HG03025 (cell line): ENCODE results near the gene CCNJL.
"Not testable (repeated sequence)": the region's sequence is repeated elsewhere in the genome, so short reads cannot be mapped to it uniquely, and the experiment has no call there.

Experiments
- ATAC-seq: cut with Tn5 transposase; IDR thresholded peaks from one replicate; pipeline ENCODE4 v1.9.1; 2021; ENCODE audit warnings: mild to moderate bottlenecking, moderate library complexity; ENCODE audit not compliant: unreplicated experiment, low FRiP score

The CCNJL gene

DNA sequence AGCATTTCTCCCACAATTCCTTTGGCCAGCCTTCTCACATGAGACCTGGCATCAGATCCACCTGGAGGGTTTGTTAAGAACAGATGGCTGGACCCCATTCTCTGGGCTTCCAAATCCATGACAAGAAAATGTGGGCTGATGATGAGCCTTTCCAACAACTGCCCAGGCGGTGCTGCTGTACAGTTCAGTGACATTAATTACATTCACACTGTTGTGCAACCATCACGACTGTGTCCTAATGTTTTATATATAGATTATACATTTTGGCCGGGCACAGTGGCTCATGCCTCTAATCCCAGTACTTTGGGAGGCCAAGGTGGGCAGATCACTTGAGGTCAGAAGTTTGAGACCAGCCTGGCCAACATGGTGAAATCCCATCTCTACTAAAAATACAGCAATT lies 22.4 kb upstream of the CCNJL start:
- not testable (repeated sequence) for ATAC-seq

DNA sequence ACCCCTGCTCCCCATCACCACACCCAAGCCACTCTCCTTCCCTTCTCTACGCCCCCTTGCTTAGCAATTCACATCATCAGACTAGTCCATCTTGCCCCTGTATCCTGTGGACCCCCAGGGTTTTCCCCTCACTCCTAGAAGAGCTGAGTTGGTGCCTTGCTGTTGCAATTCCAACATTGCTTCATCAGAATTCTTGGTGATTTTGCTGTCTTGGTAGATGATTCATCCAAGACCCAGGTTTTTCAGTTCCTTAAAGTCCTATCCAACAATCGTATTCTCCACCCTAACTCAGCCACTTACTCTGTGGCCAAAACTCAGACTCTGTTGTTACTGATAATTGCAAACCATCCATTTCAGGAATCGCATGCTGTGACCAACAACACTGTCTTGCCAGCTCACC lies 21.4 kb upstream of the CCNJL start:
- ATAC-seq, result no peak

DNA sequence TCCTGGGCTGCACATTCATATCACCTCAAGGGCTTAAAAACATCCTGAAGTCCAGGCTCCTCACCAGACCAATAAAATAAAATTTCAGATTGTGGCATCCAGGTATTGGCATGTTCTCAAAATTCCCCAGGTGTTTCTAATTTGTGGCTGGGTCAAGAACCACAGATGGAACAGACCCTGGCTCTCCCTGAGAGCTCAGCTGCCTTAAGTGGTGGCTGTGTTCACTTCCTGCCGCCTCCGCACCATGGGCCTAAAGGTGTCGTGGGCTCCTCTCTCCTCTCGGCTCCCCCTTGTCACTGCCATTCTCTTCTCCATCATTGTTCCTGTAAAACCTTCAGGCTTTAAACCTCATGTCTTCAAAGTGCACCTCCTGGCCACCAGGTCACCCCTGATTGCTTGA lies 17.8 kb upstream of the CCNJL start:
- ATAC-seq, result no peak

DNA sequence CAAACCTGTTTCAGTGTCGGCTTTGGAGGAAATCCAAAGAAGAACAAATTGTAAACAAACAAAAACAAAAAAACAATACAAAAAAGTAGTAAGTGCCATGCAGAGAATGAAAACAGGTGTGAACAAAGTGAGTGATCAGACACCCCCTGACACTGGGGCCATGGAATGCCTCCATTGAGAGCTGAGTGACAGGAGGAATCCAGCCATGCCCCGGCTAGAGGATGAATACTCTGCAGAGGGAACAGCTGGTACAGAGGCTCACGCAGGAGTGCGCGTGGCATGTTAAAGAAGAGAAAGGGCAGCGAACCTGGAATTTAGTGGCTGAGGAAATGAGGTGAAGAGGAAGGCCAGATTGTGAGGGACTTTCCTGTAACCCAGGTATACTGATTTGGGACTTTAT lies 15.5 kb upstream of the CCNJL start:
- ATAC-seq, result no peak

DNA sequence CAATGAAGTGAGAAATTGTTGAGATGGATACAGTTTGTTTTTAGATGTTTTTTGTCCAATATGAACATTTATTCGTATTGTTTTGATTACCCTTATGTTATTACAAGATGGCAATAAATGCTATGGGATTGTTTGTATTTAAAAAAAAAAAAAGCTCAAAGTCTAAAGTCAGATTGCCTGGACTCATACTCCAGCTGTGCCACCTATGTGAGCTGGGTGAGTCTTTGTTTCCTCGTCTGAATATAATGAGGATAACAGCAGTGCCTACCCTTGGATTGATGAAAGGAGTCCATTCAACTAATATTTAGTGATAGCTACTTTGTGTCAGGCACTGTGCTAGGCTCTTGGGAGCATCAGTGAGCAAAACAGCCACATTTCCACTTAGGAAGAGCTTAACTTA lies 14.6 kb upstream of the CCNJL start:
- ATAC-seq, result no peak

DNA sequence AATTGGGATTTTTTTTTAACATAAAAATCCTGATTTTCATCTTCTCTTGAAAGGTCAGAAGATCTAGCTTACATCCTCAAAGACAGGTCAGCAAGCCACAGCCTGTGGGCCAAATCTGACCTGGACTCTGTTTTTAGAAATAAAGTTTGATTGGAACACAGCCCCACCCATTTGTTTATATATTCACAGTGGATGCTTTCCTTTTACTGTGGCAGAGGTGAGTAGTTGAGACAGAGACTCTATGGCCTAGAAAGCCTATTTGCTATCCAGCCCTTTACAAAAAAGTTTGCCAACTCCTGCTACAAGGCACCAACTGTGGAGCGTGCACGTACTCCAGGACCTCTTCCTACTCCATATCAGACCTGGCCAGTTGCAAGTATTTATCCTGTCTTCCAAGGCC lies 13.4 kb upstream of the CCNJL start:
- ATAC-seq, result no peak

DNA sequence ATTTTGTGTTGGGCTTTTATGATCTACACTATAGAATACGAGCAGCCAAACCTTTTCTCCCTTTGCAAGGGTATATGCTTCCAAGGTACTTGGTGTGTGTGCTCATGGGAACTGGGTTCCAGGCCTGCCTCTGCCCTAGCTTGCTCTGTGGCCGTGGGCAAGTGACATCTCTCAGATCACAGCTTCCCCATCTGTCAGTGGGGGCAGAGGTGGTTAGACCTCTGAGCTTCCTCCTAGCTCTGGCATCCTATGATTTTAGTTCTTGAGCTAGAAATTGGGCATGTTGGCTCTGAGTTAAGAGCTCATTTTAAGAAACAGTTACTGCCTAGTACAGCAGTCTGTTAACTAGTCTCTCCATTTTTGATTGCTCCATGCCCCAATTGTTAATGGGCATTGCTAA lies 12.5 kb upstream of the CCNJL start:
- no peak for ATAC-seq

DNA sequence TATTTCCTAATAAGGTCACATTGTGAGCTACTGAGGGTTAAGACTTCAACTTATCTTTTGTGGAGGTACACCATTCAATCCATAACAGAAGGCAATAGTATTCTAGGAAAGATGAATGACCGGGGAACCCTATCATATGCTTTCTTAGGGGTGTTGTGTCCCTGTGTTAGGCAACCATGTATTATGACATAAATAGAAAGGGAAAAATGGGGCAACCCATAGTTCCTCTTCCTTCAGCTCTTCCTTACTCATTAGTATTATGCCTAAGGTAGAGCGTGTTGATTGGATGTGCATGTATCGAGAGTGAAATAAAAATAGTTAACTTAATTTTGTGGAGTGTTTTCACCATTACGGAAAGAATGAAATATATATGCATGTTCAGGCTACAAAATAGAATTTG lies 6.0 kb upstream of the CCNJL start:
- no peak for ATAC-seq

DNA sequence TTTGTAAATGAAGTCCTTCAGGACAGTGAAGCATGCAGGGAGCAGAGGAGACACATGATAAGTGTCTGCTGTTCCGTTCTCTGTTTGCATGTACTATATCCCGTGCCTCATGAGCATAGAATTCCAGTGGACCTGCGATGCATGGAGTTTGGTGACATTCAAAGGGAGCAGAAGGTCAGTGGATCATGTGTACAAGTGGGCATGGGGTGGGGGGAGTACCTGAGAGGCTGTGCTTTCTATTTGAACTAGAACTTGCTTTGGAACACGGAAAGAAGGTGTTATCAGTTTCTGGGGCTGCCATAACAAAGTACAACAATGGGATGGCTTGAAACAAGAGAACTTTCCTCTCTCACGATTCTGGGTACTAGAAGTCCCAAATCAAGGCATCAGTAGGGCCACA lies 5.1 kb upstream of the CCNJL start:
- no peak for ATAC-seq

DNA sequence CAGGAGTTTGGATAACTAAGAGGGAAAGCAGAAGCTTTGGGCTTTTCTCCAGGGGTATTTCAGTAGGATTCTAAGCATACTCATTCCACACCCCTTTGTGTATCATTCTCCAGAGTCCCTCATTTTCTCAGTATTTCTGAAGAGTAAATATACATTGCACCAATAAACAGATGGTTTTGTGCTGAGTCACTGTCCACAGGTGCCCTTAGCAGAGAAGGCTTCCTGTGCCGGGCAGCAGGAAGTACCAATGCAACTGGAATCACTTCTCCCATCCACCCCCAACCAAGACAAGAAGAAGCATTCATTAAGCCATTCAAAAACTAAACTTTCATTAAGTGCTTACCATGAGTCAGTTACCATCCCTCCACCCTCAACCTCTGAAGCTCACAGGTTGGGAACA lies 3.6 kb upstream of the CCNJL start:
- no peak for ATAC-seq

DNA sequence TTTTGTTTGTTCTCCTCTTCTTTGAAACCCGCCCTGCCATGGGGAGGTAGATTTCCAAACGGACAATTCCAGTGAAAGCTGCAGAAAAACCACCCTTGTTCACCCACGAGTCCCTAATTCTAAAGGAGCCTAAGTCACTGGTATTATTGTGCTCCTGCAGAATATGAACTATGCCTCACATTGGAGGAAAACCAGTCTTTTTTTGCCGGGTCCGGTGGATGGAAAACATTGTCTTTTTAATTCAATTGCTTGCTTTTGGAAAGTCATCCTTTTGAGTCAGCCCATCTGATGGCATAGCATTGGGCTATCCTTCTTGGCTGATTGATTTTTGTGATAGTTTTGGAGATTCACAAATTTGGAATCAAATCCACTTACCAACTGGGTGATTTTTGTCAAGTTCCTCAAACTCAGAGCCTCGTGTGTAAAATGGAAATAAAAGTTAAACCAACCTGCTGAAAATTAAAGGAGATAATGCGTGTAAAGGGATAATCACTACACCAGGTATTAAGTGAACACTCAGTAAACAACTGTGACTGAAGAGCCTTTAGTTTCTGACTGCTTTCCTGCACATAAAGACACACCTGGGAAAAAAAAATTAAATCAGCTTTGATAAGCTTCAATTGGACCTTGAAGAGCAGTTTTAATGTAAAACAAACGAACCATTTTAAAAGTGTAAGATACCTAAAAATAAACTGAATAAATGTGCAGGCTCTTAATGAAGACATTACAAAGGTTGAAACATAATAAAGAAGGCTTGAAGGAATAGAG lies 780 bp upstream of the CCNJL start:
- ATAC-seq, result no peak

DNA sequence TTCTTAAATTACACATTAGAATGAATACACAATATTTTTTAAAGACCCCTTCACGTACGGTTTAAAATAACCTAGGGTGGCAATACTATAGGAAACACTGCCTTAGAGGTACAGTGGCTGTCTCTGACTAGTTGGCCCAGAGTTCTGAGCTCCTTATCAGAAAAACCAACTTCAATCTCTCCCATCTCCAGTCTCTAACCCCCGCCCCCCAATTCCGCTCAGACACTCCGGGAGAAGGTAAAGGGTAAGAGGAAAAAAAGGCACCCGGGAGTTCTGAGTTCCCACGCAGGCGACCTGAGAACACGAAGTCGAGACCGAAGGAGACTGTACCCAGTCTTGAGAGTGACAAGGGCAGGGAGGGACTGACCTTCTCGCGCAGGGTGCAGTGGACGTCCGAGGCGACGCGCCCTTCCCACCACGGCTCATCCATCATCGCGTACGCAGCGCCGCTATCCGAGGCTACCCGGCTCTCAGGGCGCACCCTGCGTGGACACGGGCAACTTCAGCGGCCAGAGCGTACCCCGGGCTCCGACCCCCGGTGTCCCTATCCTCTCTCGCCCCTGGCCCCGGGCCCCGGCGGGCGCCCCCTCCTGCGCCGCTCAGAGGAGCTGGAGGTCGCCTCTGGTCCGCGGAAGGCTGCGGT lies 752 bp downstream of the CCNJL start:
- no peak for ATAC-seq

DNA sequence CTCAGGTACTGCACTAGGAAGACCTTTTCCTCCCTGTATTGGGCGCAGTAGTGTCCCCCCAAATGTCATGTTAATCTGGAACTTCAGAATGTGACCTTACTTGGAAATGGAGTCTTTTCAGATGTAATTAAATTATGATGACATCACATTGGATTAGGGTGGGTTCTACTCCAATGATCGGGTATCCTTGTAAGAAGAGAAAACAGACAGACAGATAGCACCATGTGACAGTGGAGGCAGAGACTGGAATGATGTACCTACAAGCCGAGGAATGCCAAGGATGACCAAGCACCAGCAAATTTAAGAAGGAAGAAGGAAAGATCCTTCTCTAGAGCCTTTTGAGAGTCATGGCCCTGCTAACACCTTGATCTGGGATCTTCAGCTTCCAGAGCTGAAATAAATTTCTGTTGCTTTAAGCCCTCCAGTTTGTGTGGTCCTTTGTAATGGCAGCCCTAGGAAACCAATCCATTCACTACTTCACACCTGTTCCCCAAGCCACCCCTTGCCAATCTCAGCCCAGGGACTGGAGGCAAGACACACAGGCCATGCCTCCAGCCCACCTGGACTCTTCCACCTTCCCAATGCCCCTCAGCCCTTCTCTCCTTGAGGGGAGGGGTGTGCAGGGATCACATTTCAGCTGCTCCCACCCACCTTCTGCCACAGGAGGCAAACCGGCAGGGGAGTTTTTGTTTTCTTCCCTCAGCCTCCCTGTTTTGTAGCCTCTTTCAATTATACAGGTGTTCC lies 1.6 kb downstream of the CCNJL start:
- no peak for ATAC-seq

DNA sequence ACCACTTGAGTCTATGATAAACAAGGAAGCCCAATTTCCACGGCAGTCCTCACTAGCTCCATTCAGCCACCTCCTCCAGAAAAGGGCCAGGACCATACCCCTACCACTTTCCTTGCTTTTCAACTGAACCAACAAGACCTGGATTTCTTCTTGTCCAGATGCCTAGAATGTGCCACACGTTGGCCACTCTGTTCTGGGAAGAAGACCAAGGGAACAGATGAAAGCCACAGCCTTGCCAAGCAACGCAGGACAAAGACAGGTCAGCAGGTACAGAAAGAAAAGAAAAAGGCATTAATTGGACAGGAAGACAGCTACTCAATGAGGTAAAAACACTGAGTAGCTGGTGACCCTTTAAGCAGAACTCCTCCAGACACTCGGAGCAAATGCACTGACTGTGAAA lies 2.2 kb downstream of the CCNJL start:
- ATAC-seq, result no peak

DNA sequence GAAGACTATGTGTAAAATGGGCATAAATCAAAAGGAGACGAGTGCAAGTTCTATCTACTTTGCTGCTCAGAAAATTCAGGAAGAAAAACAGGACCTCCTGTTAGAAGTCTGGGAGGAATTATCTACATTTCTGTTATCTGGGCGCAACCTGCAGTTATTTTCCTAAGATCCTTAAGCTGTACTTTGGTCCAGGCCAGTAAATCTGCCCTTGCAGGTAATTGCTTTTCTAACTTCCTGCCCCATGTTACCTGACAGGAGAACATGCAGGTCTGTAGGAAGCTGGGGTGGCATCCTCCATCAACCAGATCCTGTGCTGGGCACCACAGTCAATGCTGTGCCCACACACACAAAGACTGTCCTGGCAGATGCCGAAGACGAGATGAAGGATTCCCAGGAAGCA lies 5.7 kb downstream of the CCNJL start:
- ATAC-seq, result no peak

DNA sequence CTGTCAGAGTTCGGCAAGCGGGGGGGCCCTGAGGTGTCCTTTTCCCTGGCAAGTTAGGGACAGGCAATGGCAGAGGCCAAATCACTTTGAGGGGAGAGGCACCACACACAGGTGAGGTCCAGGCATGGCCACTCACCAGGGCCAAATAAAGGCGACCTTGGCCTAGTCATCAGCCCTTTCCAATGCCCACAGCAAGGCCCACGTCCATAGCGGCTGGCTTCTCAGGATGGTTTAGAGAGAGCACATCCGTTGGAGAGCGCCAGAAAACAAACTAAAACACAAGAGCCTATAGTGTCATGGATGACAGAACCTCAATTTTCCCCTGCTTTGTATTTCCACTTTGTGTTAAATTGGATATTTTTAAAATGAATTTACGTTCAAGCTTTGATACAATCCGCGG lies 7.0 kb downstream of the CCNJL start:
- no peak for ATAC-seq

DNA sequence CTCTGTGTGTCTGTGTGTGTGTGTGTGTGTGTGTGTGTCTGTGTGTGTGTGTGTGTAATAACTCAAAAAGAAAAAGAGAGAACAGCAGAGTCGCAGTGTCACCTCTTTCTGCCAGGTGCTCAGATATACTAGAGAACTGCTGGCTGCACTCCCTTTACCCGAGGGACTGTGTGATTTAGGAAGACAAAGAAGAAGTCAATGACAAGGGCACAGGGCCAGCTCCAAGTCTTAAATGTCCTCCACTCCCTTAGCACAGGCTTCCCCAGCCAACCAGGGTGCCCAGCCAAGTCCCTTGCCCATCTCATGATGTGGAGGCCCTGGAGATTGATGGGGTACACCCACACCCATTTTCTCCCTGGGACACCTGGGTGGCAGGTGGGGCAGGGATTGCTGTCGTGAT lies 8.7 kb downstream of the CCNJL start:
- ATAC-seq, result no peak

DNA sequence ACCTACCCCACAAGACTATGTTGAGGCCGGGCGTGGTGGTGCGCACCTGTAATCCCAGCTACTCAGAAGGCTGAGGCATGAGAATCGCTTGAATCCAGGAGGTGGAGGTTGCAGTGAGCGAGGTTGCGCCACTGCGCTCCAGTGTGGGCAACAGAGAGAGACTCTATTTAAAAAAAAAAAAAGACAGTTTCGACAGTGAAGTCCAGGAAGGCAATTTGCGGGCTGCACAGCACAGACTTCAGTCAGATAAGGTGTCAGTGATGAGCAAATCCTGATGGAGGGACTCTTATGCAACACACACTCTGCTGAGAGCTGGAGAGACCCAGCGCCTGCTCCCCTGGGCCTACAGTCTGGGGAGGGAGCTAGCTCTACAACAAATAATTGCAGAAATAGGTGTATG lies 14.2 kb downstream of the CCNJL start:
- no peak for ATAC-seq

DNA sequence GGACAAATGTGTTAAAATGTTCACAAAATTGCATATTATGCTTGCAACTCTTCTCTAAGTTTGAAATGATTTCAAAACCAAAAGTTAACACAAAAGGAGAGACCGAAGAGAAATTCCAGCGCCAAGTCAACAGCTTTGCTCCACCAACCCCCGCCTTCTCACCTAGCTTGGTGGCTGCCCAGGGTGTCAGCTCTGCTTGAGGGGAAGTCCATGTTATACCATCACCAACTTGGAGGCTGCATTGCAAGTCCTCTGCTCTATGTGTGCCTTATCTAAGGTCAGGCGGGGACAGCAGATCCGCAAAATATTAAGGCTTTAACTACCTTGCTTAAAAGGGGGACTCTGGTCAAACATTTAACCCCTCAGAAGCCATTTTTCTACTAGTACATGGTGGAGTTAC lies 14.6 kb downstream of the CCNJL start:
- no peak for ATAC-seq

DNA sequence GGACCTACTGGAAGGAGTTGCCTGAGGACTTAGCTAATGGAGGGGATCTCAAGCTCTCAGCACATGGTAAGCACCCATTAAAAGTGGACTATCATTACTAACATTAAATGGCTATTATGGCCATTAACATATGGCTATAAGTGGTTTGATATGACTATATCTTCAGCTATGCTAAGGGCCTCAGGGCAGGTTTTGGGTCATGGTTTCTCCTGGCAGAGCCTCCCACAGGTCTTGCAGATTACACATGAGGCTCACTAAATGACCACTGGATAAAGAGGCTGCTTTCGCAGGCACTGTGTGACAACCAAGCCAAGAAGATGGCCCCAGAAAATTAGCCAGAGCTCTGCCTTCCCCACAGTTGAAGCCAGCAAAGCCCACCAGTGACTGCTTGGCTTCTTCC lies 15.4 kb downstream of the CCNJL start:
- ATAC-seq, result no peak

DNA sequence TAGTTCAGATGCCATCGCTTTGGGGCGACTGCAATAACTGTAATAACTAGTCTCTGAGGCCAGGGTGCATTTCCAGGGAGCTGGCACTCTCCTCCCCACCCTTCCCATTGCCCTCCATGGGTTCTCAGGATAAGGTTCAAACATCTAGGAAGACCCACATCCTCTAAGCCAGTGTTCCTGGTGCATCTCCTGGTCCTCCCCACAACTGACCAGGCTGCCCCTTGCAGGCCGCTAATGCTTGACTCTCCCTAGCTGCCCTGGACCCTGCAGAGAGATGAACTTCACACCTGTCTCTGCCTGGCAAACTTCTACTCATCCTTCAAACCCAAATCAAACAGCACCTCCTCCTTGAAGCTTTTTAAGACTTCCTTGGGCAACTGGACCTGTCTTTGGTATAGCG lies 15.9 kb downstream of the CCNJL start:
- no peak for ATAC-seq
